Loucy (cell line): ENCODE results near the gene RMRP.

Experiments
- CTCF ChIP-seq: fragments of 200-600 bp; sonication (generic); conservative IDR thresholded peaks from 2 replicates; pipeline ENCODE4 v1.5.1; 2014; ENCODE audit warnings: mild to moderate bottlenecking, antibody characterized with exemption, low read length
- EZH2phosphoT487 ChIP-seq: fragments of 200-600 bp; IDR thresholded peaks from 2 replicates; pipeline ENCODE4 v1.6.1; 2018; ENCODE audit warnings: antibody characterized with exemption, mild to moderate bottlenecking, moderate library complexity, borderline replicate concordance

GRCh38 chr9:35697486-35697885 is 39.7 kb upstream of the RMRP start:
- TF ChIP-seq CTCF (no peak), EZH2phosphoT487 (no peak)
